ENCODE measurements around the gene SYT11.

DNA sequence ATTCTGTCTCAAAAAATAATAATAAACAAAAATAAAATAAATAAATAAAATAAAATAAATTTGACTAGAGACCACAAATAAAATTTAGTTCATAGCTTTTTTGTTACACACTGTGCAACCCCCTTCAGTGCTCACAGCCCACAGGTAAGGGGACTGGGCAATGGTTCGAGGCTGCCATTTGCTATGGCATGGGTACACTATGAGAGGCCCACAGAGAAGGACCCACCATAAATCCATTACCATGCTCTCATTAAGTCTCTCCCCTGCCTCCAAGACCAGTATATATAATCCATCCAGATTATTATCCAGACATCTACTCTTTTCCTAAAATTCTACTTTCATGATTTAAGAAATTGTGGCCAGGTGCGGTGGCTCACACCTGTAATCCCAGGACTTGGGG is 60.4 kb downstream of the SYT11 start:
- TF ChIP-seq POLR2A (IDR thresholded peaks at IDR 0.05; ENCODE audit: low read length): no peak
- TF ChIP-seq GATA1 (IDR thresholded peaks at IDR 0.05; ENCODE audit: low read depth, low read length): no peak

All from erythroblast (primary cell).